Measurements from ENCODE around the gene GFAP.

DNA sequence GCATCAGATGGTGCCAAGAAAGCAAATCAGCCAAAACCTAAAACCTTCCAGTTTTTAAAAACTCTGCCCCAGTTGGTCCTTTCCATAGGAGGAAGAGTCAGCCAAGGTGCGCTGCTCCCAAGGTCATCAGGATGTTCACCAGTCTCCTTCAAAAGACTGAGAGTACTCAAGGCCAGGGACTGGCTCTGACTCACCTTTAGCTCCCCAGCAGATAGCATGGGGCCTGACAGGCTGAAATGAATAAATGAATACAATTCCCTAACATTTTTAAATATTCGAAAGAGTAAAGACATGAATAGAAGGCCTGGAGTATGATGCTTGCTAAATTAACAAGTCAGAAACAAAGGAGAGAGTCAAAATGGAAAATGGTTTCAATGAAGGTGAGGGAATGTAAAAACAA, 35.2 kb downstream of the GFAP start:
- TF ChIP-seq, protein P1, sequence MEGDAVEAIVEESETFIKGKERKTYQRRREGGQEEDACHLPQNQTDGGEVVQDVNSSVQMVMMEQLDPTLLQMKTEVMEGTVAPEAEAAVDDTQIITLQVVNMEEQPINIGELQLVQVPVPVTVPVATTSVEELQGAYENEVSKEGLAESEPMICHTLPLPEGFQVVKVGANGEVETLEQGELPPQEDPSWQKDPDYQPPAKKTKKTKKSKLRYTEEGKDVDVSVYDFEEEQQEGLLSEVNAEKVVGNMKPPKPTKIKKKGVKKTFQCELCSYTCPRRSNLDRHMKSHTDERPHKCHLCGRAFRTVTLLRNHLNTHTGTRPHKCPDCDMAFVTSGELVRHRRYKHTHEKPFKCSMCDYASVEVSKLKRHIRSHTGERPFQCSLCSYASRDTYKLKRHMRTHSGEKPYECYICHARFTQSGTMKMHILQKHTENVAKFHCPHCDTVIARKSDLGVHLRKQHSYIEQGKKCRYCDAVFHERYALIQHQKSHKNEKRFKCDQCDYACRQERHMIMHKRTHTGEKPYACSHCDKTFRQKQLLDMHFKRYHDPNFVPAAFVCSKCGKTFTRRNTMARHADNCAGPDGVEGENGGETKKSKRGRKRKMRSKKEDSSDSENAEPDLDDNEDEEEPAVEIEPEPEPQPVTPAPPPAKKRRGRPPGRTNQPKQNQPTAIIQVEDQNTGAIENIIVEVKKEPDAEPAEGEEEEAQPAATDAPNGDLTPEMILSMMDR (IDR thresholded peaks at IDR 0.05), result no peak
- TF ChIP-seq POLR2A (IDR thresholded peaks at IDR 0.05), result no peak

All from heart left ventricle (tissue), 13 donors.